COLO668 (cell line): Measurements from ENCODE around the gene DSE.

ENCODE experiments used
- DNase-seq: peaks from one replicate; lab custom pipeline; 2025; ENCODE audit not compliant: unreplicated experiment; lab: John Stamatoyannopoulos, UW

The DSE gene

DNA sequence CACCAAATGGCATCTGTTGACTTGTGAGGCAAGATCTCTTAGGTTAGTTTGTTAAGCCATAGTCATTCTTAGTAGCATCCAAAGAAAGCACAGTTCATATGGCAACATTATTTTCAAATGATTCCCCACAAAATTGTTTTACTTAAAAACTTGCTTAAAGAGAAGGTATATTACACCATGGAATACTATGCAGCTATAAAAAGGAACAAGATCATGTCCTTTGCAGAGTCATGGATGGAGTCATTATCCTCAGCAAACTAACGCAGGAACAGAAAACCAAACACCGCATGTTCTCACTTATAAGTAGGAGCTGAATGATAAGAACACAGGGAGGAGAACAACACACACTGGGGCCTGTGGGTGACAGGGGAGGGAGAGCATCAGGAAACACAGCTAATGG, 10.9 kb upstream of the DSE start:
- no peak for DNase-seq

DNA sequence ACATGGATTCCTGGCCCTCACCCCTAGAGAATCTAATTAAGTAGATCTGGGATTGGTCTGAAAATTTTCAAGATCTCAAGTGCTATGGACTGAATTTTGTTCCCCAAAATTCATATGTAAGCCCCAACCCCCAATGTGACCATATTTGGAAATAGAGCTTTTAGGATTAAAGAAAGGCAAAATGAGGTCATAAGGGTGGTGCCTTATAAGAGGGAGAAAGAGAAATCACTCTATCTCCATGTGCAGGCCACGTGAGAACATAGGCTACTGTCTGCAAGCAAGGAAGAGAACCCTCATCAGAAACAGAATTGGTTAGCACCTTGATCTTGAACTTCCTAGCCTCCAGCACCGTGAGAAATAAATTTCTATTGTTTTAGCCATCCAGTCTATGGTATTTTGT, 8.5 kb upstream of the DSE start:
- no peak for DNase-seq

DNA sequence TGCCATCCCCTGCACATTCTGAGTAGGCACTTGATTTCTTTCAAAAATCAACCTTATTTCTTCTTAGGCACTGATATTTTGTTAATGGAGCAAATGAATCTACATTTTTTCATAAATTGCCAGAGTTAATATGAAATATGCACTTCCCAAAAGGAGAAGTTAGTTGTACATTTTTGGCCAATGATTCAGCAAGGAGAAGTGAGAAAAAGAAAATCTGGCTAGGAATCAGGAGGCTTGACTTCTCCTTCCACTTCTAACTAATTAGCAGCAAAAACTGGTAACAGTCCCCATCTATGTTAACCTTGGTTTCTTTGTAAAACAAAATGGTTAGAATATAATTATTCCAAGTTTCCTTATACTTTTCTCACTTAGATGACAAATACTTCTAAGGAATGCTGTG, 7.0 kb upstream of the DSE start:
- no peak for DNase-seq

DNA sequence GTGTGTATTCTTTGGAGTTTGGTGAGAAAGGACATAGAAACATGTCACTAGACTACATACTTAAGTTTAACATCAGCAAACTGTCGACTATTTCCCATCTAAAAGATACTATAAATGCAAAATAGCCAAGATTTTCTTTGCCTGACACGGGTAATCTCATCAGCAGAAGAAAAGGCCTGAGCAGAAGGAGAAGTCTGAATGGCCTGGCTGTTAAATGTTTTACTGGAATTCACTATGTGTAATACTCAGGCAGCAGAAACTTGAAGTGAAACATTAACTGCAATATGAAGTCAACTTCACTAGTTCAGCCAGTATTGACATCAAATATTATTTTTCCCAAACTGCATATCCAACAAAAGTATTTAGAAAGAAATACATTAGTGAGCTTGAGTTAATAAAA, 6.4 kb upstream of the DSE start:
- DNase-seq: no peak

DNA sequence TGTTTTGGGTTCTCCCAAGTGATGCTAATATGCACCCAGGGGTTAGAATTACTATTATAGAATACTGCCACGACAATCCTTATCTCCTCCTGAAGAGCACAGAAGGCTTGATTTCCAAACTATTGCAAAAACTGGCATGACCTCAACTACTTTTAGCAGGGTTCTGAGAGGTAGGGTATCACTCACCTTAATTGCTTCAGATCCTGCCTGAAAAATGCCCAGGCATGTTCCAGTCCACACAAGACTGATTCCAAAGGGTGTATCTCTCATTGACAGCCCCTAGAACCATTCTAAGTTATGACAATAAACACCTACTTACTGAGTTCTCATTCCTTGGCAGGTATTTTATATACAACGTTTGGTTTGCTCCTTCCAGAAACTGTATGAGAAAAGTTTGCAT, 5.0 kb upstream of the DSE start:
- DNase-seq: no peak

DNA sequence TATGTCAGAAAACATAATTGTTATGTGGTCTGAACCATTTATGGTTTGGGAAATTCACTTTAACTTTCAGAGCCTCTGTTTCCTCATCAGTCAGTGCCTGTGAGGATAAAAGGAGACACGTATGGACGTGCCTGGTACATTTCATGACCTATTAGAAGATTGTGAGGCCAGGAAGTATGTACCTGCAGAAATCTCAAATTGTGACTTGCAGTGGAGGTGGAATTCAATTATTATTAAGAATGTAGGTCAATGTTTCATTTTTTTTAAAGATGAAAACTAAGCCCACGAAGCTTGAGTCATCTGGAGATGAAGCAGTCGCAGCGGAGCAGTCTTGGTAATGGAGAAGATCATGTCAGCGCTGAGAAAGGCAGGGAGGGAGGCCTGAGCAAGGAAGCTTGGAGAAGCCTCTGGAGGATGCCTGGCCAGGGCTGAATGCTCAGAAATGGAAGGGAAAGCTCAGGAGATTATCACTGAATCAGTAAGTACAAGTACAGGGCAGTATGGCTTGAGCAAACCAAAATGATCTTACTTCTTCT, 3.9 kb upstream of the DSE start:
- no peak for DNase-seq

DNA sequence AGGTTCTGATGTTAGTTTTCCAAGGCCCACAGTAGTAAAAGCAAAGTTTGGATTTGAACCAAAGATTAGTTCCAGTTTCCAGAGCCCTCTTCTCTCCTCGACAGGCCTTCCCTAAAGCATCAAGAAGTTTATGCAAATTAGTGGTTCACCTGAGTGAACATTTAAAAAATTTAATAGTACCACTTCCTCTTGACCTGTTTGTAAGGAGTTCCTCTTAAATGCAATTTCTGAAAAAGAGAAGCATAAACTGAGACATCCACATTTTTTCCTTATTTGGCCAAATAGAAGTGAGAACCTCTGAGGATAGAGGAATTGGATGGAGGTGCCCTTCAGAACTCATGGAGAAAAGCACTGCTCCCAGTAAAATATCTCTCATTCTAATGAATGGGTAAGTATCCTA, 1.2 kb upstream of the DSE start:
- DNase-seq: no peak

DNA sequence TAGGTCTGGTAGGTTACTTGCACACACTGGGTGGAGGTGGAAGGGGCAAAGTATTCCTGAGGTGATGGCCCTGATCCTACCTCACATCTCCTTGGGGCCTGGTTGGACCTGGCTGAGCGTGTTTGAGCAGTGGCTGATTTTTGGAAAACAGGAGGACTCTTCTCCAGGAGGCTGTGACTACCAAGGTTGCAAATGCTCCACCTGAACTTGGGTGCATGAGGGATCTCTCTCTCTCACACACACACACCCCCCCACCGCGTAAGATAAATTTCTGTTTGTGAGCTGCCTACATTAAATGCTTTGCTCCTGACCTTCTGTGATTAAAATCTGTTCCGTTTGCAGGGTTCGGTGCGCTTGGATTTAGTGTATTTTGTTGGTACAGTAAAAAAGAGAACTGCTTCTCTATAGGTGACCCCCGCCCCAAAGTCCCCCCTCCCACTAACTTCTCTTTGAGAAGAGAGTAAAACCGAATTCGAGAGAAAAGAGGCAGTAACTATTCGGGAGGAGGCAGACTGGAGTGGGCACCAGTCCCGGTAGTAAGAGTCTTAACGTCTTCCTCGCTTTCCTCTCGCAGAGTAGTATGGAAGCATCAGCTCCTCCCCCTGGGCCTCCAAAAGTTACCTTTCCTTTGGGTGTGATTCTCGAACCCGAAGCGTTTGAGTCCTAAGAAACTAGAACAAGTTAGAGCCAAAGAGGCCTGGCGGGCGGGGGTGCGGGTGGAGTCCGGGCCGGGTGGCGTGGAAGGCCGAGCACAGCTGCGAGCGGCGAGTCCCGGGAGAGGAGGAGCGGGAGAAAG, 585 bp upstream of the DSE start:
- no peak for DNase-seq

DNA sequence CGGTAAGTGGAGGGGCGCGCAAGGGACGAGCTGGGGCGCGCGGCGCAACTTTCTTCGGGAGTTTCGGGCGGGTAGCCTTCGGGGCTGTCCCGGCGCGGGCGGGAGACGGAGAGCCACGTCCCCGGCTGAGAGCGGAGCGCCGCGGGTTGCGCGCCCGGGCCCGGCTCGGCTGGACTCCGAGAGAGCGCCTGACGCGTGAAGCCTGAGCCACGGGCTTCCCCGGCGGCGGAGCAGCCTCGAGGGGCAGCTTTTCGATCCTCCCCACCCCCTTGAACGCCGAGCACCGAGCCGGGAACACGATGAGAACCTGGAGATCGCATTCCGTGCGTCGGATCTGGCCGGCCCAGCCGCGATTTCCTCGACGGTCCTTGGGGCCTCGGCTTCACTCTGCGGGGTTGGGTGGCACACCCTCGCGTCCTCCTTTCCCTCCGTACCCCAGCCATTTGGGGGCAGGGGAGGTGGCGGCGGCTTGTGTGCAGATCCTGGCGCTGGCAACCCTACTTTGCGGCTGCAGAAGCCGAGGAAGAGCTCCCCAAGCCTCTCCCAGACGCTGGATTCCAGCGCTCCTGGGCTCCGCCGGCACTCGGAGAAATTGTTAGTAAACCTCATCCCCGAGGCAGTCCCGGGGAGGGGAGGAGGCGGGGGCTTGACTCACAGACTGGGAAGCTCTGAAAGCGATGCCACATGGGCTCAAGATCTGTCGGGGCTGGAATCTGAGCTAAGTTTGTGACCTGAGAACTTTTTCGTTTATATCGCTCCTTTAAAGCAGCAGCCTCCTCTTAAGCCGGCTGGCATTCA, 572 bp downstream of the DSE start:
- peak; percentile 62 for DNase-seq

DNA sequence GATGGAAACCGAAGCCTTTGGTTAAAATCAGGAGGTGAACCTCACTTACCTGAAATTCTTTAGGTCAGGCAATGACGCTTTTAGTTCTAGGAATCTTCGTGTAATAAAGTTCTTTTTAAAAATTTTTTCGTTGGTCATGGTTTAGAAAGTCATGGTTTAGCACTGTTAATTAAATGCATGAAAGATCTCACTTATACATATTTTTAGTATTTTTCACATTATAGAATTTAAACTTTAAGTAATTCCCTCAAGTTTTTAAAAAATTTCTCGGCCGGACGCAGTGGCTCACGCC, 1.1 kb downstream of the DSE start:
- DNase-seq: no peak

DNA sequence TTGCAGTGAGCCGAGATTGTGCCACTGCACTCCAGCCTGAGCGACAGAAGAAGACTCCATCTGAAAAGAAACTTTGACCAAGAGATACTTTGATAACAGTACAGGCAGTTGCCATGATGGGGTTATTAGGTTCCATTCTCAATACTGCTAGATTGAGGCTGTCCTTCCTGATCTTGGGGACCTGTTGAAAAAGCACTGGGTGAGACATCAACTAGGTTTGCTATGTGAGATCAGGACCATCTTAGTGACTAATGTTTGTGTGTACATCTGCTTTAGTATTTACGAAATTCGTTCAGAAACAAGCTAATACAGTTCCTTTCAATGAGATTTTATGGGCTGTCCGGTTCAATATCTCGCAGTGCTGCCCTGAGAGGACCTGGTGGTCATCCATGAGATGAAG, 2.6 kb downstream of the DSE start:
- no peak for DNase-seq

DNA sequence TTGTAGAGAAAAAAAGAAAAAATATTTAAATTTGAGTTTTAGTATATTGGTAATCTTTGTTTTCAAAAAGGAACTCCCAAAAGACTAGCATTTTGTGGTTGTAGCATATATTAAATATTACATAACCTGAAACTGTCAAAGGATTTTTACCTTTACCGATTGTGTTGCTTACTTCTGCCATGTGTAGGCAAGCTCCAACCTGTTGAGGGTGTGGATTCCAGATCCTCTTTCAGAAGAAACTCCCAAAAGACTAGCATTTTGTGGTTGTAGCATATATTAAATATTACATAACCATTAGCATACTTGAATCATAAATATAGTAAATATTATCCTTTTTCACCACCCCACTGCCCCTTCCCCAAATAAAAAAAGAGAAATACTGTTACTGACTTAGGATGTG, 3.2 kb downstream of the DSE start:
- no peak for DNase-seq

DNA sequence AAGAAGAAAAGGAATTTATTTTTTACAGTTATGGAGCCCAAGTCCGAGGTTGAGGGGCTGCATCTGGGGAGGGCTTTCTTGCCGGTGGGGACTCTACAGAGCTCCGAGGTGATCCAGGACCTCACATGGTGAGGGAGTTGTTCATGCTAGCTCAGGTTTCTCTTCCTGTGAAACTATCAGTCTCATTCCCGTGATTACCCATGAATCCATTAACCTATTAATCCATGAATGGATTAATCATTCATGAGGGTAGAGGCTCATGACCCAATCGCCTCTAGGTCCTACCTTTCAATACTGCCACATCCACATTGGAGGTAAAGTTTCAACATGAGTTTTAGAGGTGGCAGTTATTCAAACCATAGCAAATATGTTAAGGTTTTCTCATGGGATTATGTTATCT, 3.8 kb downstream of the DSE start:
- DNase-seq: no peak

DNA sequence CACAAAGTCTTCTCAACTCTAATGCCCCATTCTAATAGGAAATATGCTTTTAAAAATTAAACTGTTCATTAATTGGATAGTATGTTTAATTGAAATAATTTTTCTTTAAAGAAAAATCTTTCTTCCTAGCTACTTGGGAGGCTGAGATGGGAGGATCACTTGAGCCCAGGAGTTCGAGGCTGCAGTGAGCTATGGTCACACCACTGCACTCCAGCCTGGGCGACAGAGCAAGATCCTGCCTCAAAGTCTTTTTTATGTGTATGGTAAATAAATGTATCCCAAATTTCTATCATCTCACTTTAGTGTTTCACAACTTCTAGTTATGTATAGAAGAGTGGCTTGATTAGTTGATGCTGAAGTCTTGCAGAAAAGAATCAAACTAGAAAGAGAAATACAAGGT, 4.5 kb downstream of the DSE start:
- DNase-seq: no peak

DNA sequence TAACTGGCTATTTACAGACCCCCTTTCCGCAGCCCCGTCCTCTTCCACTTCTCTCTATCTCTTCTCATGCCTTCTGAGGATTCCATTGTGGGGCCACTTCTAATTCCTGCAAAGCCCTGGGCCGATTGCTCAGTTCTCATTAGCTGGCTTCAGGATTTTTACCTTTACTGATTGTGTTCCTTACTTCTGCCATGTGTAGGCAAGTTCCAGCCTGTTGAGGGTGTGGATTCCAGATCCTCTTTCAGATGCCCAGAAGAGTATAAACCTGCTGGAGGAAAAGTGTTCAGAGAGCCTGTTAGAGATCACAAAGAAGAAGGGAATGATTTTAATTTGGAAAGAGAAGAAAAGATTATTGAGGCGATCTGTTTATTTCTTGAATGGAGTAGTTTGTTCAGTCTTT, 5.4 kb downstream of the DSE start:
- no peak for DNase-seq

DNA sequence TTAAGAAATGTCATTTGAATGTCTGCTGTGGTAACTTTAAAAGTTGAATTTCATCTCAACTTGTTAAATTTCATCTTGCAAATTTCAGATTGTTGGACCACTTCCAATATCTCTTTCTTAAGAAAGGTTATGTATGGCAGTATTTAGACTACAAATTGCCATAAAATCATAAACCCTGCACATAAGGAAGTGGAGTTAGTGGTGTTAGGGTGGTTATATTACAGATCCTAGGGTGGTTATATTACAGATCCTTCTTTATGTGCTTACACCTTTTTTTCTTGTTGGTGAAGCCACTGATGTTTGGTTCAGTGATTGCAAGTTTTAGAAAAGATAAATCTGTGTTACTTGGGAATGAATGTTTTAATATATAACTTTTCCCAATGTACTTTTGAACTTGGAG, 9.0 kb downstream of the DSE start:
- no peak for DNase-seq

DNA sequence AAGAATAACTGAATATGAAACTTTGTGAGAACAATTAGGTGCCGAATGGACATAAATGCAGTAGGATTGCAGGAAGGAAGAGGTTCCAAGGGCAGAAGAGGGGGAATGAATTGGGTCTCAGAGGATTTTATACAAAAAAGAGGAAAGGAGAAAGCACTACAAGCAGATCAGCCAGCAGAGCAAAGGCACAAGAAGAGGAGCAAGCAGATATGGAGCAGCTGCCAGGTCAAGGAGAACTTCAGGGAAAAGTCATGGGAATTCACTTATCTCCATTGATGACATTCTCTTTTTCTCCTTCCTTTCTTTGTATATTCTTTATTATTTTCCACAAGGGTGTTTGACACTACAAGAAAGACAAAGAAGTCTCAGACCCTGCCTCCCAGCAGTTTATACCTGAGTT, 9.6 kb downstream of the DSE start:
- no peak for DNase-seq

DNA sequence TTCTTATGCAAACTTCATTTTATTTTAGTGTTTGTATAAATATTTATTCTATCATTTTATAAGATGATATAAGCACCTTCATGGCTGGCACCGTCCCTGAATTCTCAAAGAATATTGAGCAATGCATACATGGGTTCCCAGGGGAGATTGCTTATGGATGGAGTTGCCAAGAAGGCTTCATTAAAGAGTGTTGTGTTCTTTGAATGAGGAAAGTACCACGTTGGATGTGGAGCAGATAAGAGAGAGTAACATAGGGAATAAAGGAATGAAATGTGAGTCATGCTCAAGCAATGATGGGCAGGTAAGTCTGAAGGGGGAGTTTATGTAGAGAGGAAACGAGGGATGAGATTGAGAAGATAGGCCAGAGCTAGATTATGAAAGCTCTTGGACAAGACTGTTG, 10.3 kb downstream of the DSE start:
- no peak for DNase-seq

DNA sequence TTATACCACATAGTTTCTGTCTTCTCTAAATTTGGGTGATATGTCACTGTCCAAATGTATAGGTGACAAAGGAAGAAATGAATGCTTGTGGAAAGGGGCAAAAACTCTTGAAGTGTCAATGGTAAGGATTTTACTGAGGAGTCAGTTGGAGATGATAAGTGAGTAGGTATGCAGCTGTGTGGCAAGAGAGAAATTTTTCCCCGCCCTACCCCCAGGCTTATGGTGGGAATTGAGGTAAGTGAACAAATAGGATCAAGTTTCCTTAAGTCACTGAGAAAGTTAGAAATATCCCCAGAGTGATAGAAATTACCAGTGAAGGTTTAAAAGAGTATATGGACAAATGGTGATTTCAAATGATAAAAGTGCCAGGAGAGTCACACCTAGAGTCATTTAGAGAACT, 11.8 kb downstream of the DSE start:
- DNase-seq: no peak

DNA sequence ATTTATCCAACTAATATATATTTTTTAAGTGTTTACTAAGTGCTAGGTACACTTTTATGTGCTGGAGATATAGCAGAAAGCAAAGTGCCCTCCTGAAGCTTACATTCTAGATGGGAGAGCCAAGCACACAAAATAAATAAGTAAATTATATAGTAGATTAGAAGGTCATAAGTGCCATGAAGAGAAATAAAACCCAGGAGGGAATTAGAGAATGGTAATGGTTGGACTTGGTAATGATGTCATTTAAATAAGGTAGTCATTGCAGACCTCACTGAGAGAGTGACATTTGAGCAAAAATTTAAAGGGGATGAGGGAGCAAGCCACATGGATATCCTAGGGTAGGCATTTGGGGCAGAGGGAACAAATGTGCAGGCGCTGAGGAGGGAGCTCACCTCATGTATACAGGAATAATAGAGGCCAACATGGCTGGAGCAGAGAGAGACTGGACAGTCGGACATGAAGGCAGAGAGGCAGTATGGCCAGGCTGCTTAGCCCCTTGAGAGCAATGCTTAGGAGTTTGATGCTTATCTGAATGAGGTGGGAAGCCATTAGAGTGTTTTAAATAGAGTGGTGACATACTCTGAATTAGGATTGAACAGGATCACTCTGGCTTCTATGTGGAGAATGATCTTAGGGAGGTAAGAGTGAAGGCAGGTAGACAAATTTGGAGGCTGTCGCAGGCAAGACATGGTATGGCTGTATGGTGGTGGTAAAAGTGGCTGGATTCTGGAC, 14.1 kb downstream of the DSE start:
- no peak for DNase-seq

DNA sequence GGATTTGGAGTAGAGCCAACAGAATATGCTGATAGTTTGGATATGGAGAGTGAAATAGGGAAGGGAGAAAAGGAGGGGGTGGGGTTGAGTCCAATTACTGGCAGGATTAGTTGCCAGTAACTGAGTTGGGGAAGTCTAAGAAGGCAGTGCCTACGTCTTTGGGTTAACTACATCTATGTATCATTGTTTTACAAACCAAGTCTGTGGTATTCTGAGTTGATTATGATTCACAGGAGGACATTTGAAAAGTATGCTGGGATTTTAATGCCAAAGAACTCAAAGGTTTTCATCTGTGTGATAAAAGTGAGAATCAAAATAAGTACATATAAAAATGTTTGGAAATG, 14.7 kb downstream of the DSE start:
- DNase-seq: no peak

DNA sequence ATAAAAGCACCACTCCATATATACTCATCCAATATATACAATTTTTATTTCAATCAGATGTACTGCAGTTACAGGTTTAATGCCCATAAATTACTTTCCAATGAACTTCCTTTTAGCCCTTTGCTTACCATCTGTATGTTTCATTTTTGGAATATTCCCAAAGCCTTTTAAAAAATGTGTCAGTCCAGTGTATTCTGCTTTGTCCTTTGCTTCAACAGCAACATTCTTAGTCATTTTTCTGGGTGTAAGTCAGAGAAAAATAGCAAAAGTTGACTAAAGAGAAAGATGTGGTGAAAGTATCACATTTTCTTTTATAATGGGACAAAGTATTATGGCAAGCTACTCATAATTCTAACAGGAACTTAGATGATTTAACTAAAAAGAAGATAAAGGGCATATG, 15.2 kb downstream of the DSE start:
- no peak for DNase-seq
